ENCODE data around the gene RPS21. TPM values are rescaled to one million over a fixed set of nuclear protein-coding genes. Genes with fewer than 3 reads are reported as not detected.

RPS21 gene
- total RNA-seq, 4 donors from 2014 or later, result 585 to 2,728 (median 1,375) TPM

DNA sequence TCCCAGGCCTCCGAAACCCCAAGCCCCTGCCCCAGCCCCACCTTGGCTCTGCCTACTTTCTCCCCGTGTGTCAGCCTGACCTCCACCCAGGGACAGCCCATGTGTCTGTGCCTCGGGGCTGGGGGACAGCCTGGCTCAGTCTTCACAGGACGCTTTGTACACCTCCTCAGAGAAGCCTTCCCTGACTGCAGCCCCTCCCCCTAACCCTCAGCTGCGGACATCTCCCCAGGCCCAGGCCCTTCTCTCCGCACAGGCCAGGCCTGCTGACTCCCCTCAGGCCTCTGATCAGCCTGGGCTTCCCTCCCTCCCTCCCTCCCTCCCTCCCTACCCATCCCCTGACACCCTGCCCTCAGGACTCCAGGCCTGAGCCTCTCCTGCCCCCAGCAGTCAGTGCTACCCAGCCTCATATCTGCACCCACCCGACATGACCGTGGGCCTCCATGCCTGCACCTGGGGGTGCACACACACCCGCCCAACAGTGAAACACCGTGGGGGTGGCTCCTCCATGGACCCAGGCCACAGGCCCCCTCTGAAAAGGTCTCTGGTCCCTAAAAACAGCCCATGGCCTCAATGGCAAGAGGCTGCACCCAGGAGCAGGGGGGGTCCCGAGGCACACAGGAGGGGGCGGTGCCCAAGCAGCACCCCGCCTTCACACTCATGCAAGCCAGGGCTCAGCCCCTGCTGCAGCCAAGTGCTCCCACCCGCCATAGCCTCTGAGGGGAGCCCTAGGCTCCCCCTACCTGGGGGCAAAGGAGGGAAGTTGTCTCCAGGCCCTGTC is 32.7 kb upstream of the RPS21 start:
- no peak for TF ChIP-seq POLR2A (IDR thresholded peaks at IDR 0.05)
- no peak for TF ChIP-seq CTCF (IDR thresholded peaks at IDR 0.05)
- no peak for TF ChIP-seq EP300 (IDR thresholded peaks at IDR 0.05; ENCODE audit: low read depth)
- DNase-seq, result no peak
- H3K9me3 ChIP-seq, result no peaks in the 10 kb centered on the region
- H3K27me3 ChIP-seq, result no peaks in the 10 kb centered on the region
- intact Hi-C loops (cut with DNase I; ENCODE audit: low total_unique reads), result no loop called here
- H3K36me3 ChIP-seq, result no peaks in the 10 kb centered on the region
- peak overlapping the region; percentile 81 to 88 (median 84) for H3K27ac ChIP-seq
- H3K4me3 ChIP-seq, result no peak overlapping the region
- in situ Hi-C loops (cut with MboI; ENCODE audit: low pct_ligation_motif_present in 1 of 4, low pct_unique_long_range_greater_than_20kb in 1 of 4, low sequenced_read_pairs in 3 of 4), result no loop called here
- 79% methylated on average over 14 of the region's 14 CpGs; no CpG with 5 or more reads in 1 of the 2 donors for WGBS, 2 donors (ENCODE audit: low coverage in 1 of 2)
- peaks cover 48 to 67% (median 52%) of the 10 kb centered on the region in 4 donors for H3K4me1 ChIP-seq

- TF ChIP-seq CTCF (IDR thresholded peaks at IDR 0.05) (no peak), EP300 (IDR thresholded peaks at IDR 0.05; ENCODE audit: low read depth) (no peak), POLR2AphosphoS5 (IDR thresholded peaks at IDR 0.05) (no peak), POLR2A (IDR thresholded peaks at IDR 0.05) (no peak)
- DNase-seq, result no peak
- Histone ChIP-seq H3K4me1 (peaks cover 50 to 74% (median 55%) of the 10 kb centered on the region in 4 donors), H3K36me3 (no peaks in the 10 kb centered on the region), H3K27me3 (no peaks in the 10 kb centered on the region), H3K4me3 (no peak overlapping the region), H3K9me3 (no peaks in the 10 kb centered on the region), H3K27ac (peak overlapping the region; percentile 81 to 88 (median 84))
- 65 to 100% methylated on average over 2 to 15 of the region's 16 CpGs for WGBS, 2 donors (ENCODE audit: low coverage in 1 of 2)
- intact Hi-C loops (cut with DNase I; ENCODE audit: low total_unique reads), result no loop called here
- in situ Hi-C loops (cut with MboI; ENCODE audit: low pct_ligation_motif_present in 1 of 4, low pct_unique_long_range_greater_than_20kb in 1 of 4, low sequenced_read_pairs in 3 of 4), result no loop called here
Measured at GRCh38 chr20:62354811-62355341, 32.0 kb upstream of the RPS21 start.

DNA sequence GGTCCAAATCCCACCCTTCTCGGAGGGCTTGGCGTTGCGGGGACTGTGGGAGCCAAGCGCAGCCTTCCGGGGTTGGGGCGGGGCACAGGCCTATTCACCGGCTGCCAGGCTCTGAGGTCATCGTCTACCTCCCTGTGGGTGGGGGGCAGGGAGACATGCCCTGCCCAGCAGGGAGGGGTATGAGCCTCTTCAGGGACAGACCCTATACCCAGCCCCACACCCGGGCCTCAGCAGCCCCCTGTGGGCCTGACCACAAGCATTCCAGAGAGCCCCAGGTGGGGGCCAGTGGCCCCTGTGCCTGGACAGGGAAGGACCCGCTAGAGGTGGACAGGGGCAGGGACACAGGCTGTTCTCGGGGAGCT is 31.4 kb upstream of the RPS21 start:
- intact Hi-C loops (cut with DNase I; ENCODE audit: low total_unique reads), result no loop called here

More for the DNA sequence above, 31.4 kb upstream of the RPS21 start:
- H3K27me3 ChIP-seq, result no peaks in the 10 kb centered on the region
- H3K9me3 ChIP-seq, result no peaks in the 10 kb centered on the region
- peak overlapping the region; percentile 81 to 88 (median 84) for H3K27ac ChIP-seq
- in situ Hi-C loops (cut with MboI; ENCODE audit: low pct_ligation_motif_present in 1 of 4, low pct_unique_long_range_greater_than_20kb in 1 of 4, low sequenced_read_pairs in 3 of 4), result no loop called here
- TF ChIP-seq EP300 (IDR thresholded peaks at IDR 0.05; ENCODE audit: low read depth), result no peak
- TF ChIP-seq CTCF (IDR thresholded peaks at IDR 0.05), result no peak
- no peak for TF ChIP-seq POLR2AphosphoS5 (IDR thresholded peaks at IDR 0.05)
- no peak for TF ChIP-seq POLR2A (IDR thresholded peaks at IDR 0.05)
- DNase-seq, result no peak
- H3K36me3 ChIP-seq, result no peaks in the 10 kb centered on the region
- H3K4me3 ChIP-seq, result no peak overlapping the region
- peaks cover 50 to 71% (median 54%) of the 10 kb centered on the region in 4 donors for H3K4me1 ChIP-seq
- WGBS, 2 donors (ENCODE audit: low coverage in 1 of 2), result 32% methylated on average over 11 of the region's 11 CpGs; no CpG with 5 or more reads in 1 of the 2 donors

Data from transverse colon (tissue), 4 donors.